Measurements from ENCODE around the gene CC2D1B.
"Not testable (repeated sequence)": the region's sequence is repeated elsewhere in the genome, so short reads cannot be mapped to it uniquely, and the experiment has no call there.

CC2D1B gene

DNA sequence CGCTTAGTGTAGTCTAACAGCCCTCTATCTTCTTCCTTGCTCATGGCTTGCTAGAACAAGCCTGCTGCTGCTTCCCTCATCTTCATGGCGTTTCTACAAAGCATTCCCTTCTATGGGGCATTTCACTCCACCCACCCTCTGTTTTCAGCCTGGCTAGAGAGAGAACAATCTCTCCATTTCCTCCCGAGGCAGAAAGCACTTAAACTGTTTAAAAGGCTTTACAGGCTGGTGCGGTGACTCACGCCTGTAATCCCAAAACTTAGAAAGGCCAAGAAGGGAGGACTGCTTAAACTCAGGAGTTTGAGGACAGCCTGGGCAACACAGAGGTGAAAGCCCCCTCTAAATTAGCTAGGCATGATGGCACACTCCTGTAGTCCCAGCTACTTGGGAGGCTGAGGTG lies 20.5 kb upstream of the CC2D1B start:
- no peak overlapping the region for H3K27ac ChIP-seq (ENCODE audit: low read depth, low read length)
- H3K9me3 ChIP-seq (ENCODE audit: low read length), result no peaks in the 10 kb centered on the region
- H3K36me3 ChIP-seq (ENCODE audit: insufficient read depth, low read length), result no peaks in the 10 kb centered on the region
- no peaks in the 10 kb centered on the region for H3K27me3 ChIP-seq (ENCODE audit: control insufficient read depth in 1 of 2, insufficient read depth in 2 of 2, low read length in 2 of 2)
- H3K9ac ChIP-seq (ENCODE audit: low read length), result no peak overlapping the region
- H3K4me1 ChIP-seq (ENCODE audit: insufficient read depth, low read length), result no peaks in the 10 kb centered on the region
- H3K4me3 ChIP-seq (ENCODE audit: low read depth in 1 of 2, low read length in 2 of 2), result no peak overlapping the region

DNA sequence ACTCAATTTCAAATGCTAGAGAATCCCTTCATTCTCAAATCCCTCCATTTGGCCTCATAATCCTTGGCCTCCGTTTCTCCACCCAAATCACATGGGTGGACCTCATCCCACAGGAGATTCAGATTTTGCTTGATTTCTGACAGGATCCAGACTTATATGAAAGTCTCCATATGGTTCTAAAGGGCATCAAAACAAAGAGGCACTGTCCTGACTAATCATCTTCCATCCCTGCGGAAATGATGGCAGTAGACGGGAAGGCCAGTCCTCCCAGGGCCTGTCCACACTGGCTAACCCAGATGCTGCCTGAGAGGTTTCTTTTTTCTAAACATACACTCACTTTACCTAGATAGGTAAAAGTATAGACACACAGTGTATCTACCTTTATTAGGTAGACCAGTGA lies 19.4 kb upstream of the CC2D1B start:
- Histone ChIP-seq H3K9me3 (ENCODE audit: low read length) (no peaks in the 10 kb centered on the region), H3K36me3 (ENCODE audit: insufficient read depth, low read length) (no peaks in the 10 kb centered on the region), H3K4me1 (ENCODE audit: insufficient read depth, low read length) (no peaks in the 10 kb centered on the region), H3K9ac (ENCODE audit: low read length) (no peak overlapping the region), H3K4me3 (ENCODE audit: low read depth in 1 of 2, low read length in 2 of 2) (no peak overlapping the region), H3K27ac (ENCODE audit: low read depth, low read length) (no peak overlapping the region), H3K27me3 (ENCODE audit: control insufficient read depth in 1 of 2, insufficient read depth in 2 of 2, low read length in 2 of 2) (no peaks in the 10 kb centered on the region)

DNA sequence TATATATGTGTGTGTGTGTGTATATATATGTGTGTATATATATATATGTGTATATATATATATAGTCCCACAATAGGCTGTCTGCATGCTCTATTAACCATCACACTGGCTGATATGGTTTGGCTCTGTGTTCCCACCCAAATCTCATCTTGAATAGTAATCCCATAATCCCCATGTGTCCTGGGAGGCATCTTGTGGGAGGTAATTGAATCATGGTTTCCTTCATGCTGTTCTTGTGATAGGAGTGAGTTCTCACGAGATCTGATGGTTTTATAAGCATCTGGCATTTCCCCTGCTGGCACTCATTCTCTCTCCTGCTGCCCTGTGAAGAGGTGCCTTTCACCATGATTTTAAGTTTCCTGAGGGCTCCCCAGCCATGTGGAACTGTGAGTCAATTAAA lies 3.8 kb upstream of the CC2D1B start:
- not testable (repeated sequence) for H3K9ac ChIP-seq (ENCODE audit: low read length); H3K4me1 ChIP-seq (ENCODE audit: insufficient read depth, low read length); H3K4me3 ChIP-seq (ENCODE audit: low read depth in 1 of 2, low read length in 2 of 2); H3K9me3 ChIP-seq (ENCODE audit: low read length); H3K27me3 ChIP-seq (ENCODE audit: control insufficient read depth in 1 of 2, insufficient read depth in 2 of 2, low read length in 2 of 2); H3K27ac ChIP-seq (ENCODE audit: low read depth, low read length); H3K36me3 ChIP-seq (ENCODE audit: insufficient read depth, low read length)

DNA sequence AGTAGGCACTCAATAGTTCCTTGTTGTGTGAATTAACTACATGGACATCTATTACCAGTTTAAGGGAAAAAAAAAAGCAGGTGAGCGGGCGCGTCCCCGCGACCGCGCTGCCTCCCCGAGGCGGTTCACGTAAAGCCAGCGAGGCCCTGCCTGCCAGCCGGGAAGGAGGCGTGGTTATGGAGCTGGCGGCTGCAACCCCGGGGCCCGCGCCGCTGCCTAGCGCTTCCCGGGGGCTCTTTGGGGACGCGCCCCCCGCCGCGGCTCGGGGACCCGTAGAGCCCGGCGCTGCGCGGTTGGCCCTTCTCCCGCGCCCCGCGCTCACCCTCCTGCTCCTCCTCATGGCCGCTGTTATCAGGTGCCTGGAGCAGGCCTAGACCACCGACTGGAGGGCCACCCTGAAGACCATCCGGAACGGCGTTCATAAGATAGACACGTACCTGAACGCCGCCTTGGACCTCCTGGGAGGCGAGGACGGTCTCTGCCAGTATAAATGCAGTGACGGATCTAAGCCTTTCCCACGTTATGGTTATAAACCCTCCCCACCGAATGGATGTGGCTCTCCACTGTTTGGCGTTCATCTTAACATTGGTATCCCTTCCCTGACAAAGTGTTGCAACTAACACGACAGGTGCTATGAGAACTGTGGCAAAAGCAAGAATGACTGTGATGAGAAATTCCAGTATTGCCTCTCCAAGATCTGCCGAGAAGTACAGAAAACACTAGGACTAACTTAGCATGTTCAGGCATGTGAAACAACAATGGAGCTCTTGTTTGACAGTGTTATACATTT lies 2.6 kb upstream of the CC2D1B start:
- peaks cover 13% of the 10 kb centered on the region for H3K4me1 ChIP-seq (ENCODE audit: insufficient read depth, low read length)
- no peak overlapping the region for H3K27ac ChIP-seq (ENCODE audit: low read depth, low read length)
- H3K4me3 ChIP-seq (ENCODE audit: low read depth in 1 of 2, low read length in 2 of 2), result peak overlapping the region; percentile 34 to 44
- H3K27me3 ChIP-seq (ENCODE audit: control insufficient read depth in 1 of 2, insufficient read depth in 2 of 2, low read length in 2 of 2), result no peaks in the 10 kb centered on the region
- H3K9ac ChIP-seq (ENCODE audit: low read length), result no peak overlapping the region
- H3K36me3 ChIP-seq (ENCODE audit: insufficient read depth, low read length), result no peaks in the 10 kb centered on the region
- H3K9me3 ChIP-seq (ENCODE audit: low read length), result no peaks in the 10 kb centered on the region

DNA sequence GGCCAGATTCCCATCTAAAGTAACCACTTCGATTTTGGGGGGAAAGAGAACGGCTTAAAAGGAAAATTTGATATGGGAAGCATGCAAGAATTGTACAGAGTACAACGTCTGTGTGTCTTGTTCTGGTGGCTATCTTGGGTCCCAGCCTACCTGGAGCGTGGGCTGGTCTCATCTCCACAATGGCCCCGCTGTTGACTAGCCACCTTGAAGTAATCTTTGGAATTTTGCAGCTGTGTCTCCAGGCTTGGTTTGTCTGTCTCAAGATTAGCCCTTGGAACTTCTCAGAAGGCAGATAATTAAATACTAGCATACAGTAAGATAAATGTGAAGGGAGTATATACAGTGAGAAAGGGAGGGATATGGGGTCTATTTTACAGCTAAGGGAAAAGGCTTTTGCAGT lies 1.3 kb upstream of the CC2D1B start:
- Histone ChIP-seq H3K27me3 (ENCODE audit: control insufficient read depth in 1 of 2, insufficient read depth in 2 of 2, low read length in 2 of 2) (no peaks in the 10 kb centered on the region), H3K4me1 (ENCODE audit: insufficient read depth, low read length) (peaks cover 13% of the 10 kb centered on the region), H3K36me3 (ENCODE audit: insufficient read depth, low read length) (peaks cover 6% of the 10 kb centered on the region), H3K9ac (ENCODE audit: low read length) (no peak overlapping the region), H3K4me3 (ENCODE audit: low read depth in 1 of 2, low read length in 2 of 2) (no peak overlapping the region), H3K27ac (ENCODE audit: low read depth, low read length) (no peak overlapping the region), H3K9me3 (ENCODE audit: low read length) (no peaks in the 10 kb centered on the region)

DNA sequence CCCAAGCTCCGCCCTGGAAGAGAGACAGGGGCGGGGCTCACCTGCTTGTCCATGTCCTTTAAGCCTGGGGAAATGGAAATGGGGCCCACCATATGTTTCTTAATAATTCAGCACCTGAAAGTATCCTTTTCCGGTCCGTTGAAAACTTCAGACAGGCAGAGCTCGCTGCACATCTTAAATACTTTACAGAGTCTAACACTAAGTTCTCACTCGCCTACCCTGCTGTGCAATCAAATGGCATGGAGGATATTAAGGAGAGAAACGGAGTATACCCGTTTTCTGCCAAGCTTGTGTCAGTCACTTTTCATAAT lies 467 bp upstream of the CC2D1B start:
- Histone ChIP-seq H3K9ac (ENCODE audit: low read length) (no peak overlapping the region), H3K27ac (ENCODE audit: low read depth, low read length) (peak overlapping the region; percentile 83), H3K27me3 (ENCODE audit: control insufficient read depth in 1 of 2, insufficient read depth in 2 of 2, low read length in 2 of 2) (no peaks in the 10 kb centered on the region), H3K4me3 (ENCODE audit: low read depth in 1 of 2, low read length in 2 of 2) (peak overlapping the region; percentile 79 to 96), H3K9me3 (ENCODE audit: low read length) (no peaks in the 10 kb centered on the region), H3K4me1 (ENCODE audit: insufficient read depth, low read length) (peaks cover 13% of the 10 kb centered on the region), H3K36me3 (ENCODE audit: insufficient read depth, low read length) (peaks cover 14% of the 10 kb centered on the region)

DNA sequence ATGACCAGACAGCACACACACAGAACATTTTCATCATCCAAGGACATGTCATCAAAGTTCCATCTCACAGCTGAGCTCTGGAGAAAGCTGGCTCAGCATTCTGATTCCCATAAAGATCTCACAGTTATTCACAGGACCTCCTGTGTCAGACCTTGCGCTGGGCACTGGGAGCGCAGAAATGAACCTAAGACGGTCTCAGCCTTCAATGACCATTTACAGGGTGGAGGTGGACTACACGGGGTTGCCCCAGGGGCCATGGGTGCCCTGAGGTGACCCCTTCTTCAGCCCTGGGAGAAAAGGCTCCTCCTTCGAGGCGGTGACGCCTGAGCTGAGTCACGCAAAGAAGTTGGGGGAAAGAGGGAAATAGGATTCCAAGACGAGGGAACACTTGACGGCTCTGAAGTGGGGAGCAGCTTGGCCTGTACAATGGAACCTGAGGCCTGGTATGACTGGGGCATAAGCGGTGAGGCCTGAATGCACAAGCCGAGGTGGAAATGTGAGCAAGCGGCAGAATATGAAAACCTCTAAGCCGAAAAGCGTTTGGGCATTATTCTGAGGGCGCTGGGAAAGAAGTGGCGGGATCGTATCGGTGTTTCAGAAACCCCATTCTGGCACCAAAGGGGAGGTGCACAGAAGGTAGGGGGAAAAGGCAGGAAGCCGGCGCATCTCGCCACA lies 797 bp downstream of the CC2D1B start:
- peak overlapping the region; percentile 79 to 96 for H3K4me3 ChIP-seq (ENCODE audit: low read depth in 1 of 2, low read length in 2 of 2)
- no peaks in the 10 kb centered on the region for H3K27me3 ChIP-seq (ENCODE audit: control insufficient read depth in 1 of 2, insufficient read depth in 2 of 2, low read length in 2 of 2)
- peak overlapping the region; percentile 83 for H3K27ac ChIP-seq (ENCODE audit: low read depth, low read length)
- H3K9me3 ChIP-seq (ENCODE audit: low read length), result no peaks in the 10 kb centered on the region
- peak overlapping the region; percentile 39 for H3K9ac ChIP-seq (ENCODE audit: low read length)
- H3K4me1 ChIP-seq (ENCODE audit: insufficient read depth, low read length), result peaks cover 13% of the 10 kb centered on the region
- peaks cover 27% of the 10 kb centered on the region for H3K36me3 ChIP-seq (ENCODE audit: insufficient read depth, low read length)

DNA sequence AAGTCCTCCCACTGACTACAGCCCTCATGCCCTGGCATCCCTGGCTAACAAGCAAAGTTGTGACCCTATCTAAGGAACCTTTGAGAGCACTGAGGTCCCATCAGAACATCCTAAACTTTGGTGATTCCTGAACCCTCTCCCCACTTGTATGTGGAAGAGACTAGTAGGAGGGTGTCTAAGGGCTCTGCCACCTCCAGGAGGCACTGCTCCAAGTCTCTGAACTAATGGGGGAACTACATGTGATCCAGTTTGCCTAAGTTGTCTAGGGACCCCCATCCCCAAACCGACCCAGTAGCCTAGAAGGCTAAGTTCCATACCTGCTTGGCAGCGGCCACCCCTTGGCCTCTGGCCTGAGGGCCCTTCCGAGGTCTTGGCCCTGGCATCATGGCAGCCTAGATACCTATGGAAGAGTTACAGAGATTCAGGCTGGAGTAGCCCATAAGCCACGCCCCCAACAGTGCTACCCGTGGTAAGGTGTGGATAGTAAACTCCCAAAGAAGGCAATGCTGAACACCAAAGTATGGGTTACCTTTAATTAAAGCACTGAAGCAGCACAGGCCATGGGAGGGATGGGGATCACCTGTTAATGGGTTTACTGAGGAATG lies 1.7 kb downstream of the CC2D1B start:
- Histone ChIP-seq H3K9me3 (ENCODE audit: low read length) (no peaks in the 10 kb centered on the region), H3K4me1 (ENCODE audit: insufficient read depth, low read length) (peaks cover 13% of the 10 kb centered on the region), H3K36me3 (ENCODE audit: insufficient read depth, low read length) (peaks cover 36% of the 10 kb centered on the region), H3K27ac (ENCODE audit: low read depth, low read length) (peak overlapping the region; percentile 12), H3K4me3 (ENCODE audit: low read depth in 1 of 2, low read length in 2 of 2) (no peak overlapping the region), H3K9ac (ENCODE audit: low read length) (no peak overlapping the region), H3K27me3 (ENCODE audit: control insufficient read depth in 1 of 2, insufficient read depth in 2 of 2, low read length in 2 of 2) (no peaks in the 10 kb centered on the region)

DNA sequence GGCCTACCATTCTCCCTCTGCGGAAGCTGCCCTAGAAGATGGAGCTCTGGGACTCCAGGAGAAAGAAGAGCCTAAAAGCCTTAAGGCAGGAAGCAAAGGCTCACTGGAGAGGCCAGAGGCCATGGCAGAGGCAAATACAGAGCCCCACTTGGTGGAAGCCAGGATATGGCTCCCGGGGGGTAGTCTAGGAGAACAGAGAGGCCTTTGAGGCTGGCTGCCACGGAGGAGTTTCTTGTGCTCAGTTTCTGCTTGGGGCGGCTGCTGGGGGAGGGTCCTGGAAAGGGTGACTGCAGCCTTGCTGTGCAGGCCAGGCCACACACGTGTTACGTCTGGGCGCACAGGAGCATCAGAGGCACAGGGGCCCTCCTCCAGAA lies 5.4 kb downstream of the CC2D1B start:
- Histone ChIP-seq H3K27ac (ENCODE audit: low read depth, low read length) (no peak overlapping the region), H3K4me1 (ENCODE audit: insufficient read depth, low read length) (peaks cover 13% of the 10 kb centered on the region), H3K9me3 (ENCODE audit: low read length) (no peaks in the 10 kb centered on the region), H3K27me3 (ENCODE audit: control insufficient read depth in 1 of 2, insufficient read depth in 2 of 2, low read length in 2 of 2) (no peaks in the 10 kb centered on the region), H3K36me3 (ENCODE audit: insufficient read depth, low read length) (peaks cover 73% of the 10 kb centered on the region), H3K9ac (ENCODE audit: low read length) (no peak overlapping the region), H3K4me3 (ENCODE audit: low read depth in 1 of 2, low read length in 2 of 2) (no peak overlapping the region)

DNA sequence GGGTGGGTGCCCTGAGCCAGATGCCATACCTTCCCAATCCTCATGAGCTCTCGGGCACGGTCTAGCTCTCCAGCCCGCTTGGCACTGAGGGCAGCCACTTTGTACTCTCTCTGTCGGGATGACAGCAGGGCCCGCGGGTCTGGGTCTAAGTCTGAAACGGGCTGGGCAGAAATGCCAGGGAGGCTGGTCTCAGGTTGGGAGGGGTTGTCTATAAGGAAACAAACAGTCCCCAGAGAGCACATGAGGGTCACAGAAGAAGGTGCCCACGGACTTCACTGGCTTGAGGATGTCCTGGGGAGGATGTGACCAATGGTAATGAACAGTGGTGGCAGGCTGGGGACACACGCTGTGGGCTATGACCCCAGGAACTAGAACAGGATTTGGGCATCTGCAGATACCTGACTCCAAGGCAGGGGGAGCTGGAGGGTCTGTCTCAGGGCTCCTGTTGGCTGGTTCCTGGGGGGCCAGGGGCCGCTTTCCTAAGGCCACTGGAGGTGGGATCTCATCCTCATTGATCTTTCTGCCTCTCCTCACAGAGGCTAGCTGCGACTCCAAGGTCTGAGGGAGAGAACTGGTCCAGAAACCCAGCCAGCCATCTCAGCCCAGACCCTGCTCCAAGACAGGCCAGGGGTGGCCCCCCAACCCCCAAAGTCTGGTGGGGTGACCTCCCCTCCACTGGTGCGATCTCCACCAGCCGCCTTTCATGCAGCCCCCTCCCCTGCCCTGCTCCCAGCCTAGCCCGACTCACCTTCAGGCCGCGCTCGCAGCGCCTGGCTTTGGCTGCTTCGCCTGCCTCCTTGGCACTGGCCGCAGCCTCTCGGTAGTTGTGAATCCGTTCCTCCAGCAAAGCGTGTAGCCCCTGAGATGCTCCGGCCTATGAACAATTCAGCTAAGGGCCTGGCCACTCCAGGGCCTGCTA lies 6.1 kb downstream of the CC2D1B start:
- H3K4me3 ChIP-seq (ENCODE audit: low read depth in 1 of 2, low read length in 2 of 2), result no peak overlapping the region
- no peaks in the 10 kb centered on the region for H3K9me3 ChIP-seq (ENCODE audit: low read length)
- peaks cover 8% of the 10 kb centered on the region for H3K4me1 ChIP-seq (ENCODE audit: insufficient read depth, low read length)
- no peak overlapping the region for H3K27ac ChIP-seq (ENCODE audit: low read depth, low read length)
- H3K27me3 ChIP-seq (ENCODE audit: control insufficient read depth in 1 of 2, insufficient read depth in 2 of 2, low read length in 2 of 2), result no peaks in the 10 kb centered on the region
- H3K36me3 ChIP-seq (ENCODE audit: insufficient read depth, low read length), result peaks cover 80% of the 10 kb centered on the region
- no peak overlapping the region for H3K9ac ChIP-seq (ENCODE audit: low read length)

DNA sequence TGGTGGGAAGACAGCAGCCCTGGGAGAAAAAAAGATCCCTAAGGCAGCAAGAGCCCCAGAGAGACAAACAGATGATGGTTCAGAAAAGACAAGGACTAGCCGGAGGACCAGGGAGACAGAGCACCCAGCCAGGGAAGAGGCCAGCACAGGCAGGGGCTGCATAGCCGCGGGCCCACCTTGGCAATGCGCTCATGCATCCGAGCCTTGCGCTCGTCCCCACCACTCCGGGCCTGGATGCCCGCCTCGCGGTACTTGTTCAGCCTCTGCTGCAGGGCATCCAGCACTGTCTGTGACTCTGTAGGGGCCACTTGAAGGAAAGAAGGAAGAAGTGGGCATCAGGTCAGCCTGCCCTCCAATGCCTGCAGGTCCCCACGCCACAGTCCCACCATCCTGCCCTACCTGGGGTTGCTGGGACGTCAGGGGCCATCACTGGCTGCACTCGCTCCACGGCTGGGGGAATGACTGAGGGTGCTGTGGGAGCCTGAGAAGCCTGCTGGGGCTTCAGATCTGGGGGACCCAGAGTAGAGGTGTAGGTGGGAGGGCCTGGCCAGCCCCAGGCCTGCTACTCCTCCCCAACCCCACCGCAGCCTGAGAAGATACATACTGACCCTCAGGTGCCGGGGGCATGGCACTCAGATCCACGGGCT lies 7.0 kb downstream of the CC2D1B start:
- Histone ChIP-seq H3K27ac (ENCODE audit: low read depth, low read length) (no peak overlapping the region), H3K9ac (ENCODE audit: low read length) (no peak overlapping the region), H3K9me3 (ENCODE audit: low read length) (no peaks in the 10 kb centered on the region), H3K36me3 (ENCODE audit: insufficient read depth, low read length) (peaks cover 89% of the 10 kb centered on the region), H3K4me3 (ENCODE audit: low read depth in 1 of 2, low read length in 2 of 2) (no peak overlapping the region), H3K4me1 (ENCODE audit: insufficient read depth, low read length) (no peaks in the 10 kb centered on the region), H3K27me3 (ENCODE audit: control insufficient read depth in 1 of 2, insufficient read depth in 2 of 2, low read length in 2 of 2) (no peaks in the 10 kb centered on the region)
